ENCODE data around the gene CCDC18. TPM values are rescaled to one million over a fixed set of nuclear protein-coding genes. Genes with fewer than 3 reads are reported as not detected.

The CCDC18 gene
- total RNA-seq, 1 experiment from 2014 or later = 23.0 TPM

DNA sequence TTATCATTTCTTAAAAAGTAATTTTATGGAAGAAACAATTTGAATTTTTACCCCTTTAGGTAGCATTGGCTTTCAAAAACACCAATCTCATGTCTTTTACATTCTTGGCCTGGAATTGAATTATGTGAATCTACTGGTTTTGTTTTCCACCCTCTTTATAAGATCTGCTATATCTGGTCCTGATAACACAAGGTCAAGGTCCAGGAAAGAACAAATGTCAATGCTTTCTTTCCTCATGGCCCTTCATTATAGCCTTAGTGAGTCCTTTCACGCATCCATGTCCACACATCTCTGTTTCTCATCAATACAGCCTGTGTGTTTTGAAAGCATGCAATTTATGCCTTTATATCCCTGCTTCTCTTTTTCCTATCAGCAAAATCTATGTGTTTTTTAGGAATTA is 141.2 kb downstream of the CCDC18 start:
- Mint-ChIP-seq H3K4me3 (no peak overlapping the region), H3K4me1 (peaks cover 4% of the 10 kb centered on the region; the same call in 1 of the 2 replicates), H3K36me3 (peaks cover 15% of the 10 kb centered on the region), H3K27ac (no peak overlapping the region), H3K9me3 (peaks cover 17% of the 10 kb centered on the region), H3K27me3 (ENCODE audit: low read depth) (no peaks in the 10 kb centered on the region)
- CTCF ChIA-PET = no interaction called here
- TF ChIP-seq ZNF512 (CRISPR knock-in tag; IDR thresholded peaks at IDR 0.05; ENCODE audit: borderline replicate concordance) (no peak), CREB1 (CRISPR knock-in tag; IDR thresholded peaks at IDR 0.05) (no peak), AR (CRISPR knock-in tag; IDR thresholded peaks at IDR 0.05) (no peak), SOX15 (CRISPR knock-in tag; IDR thresholded peaks at IDR 0.05) (no peak), NFATC4 (CRISPR knock-in tag; IDR thresholded peaks at IDR 0.05) (no peak), SMAD4 (CRISPR knock-in tag; IDR thresholded peaks at IDR 0.05) (no peak), MYBL2 (CRISPR knock-in tag; IDR thresholded peaks at IDR 0.05) (no peak), ZNF219 (CRISPR knock-in tag; IDR thresholded peaks at IDR 0.05; ENCODE audit: borderline replicate concordance) (no peak)
- TF ChIP-seq, protein P1, sequence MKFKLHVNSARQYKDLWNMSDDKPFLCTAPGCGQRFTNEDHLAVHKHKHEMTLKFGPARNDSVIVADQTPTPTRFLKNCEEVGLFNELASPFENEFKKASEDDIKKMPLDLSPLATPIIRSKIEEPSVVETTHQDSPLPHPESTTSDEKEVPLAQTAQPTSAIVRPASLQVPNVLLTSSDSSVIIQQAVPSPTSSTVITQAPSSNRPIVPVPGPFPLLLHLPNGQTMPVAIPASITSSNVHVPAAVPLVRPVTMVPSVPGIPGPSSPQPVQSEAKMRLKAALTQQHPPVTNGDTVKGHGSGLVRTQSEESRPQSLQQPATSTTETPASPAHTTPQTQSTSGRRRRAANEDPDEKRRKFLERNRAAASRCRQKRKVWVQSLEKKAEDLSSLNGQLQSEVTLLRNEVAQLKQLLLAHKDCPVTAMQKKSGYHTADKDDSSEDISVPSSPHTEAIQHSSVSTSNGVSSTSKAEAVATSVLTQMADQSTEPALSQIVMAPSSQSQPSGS (CRISPR knock-in tag; IDR thresholded peaks at IDR 0.05; ENCODE audit: borderline replicate concordance, low read depth) = no peak
- TF ChIP-seq, protein P2, sequence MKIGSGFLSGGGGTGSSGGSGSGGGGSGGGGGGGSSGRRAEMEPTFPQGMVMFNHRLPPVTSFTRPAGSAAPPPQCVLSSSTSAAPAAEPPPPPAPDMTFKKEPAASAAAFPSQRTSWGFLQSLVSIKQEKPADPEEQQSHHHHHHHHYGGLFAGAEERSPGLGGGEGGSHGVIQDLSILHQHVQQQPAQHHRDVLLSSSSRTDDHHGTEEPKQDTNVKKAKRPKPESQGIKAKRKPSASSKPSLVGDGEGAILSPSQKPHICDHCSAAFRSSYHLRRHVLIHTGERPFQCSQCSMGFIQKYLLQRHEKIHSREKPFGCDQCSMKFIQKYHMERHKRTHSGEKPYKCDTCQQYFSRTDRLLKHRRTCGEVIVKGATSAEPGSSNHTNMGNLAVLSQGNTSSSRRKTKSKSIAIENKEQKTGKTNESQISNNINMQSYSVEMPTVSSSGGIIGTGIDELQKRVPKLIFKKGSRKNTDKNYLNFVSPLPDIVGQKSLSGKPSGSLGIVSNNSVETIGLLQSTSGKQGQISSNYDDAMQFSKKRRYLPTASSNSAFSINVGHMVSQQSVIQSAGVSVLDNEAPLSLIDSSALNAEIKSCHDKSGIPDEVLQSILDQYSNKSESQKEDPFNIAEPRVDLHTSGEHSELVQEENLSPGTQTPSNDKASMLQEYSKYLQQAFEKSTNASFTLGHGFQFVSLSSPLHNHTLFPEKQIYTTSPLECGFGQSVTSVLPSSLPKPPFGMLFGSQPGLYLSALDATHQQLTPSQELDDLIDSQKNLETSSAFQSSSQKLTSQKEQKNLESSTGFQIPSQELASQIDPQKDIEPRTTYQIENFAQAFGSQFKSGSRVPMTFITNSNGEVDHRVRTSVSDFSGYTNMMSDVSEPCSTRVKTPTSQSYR (CRISPR knock-in tag; IDR thresholded peaks at IDR 0.05) = no peak
- ATAC-seq (no peak), DNase-seq (ENCODE audit: low spot score) (no peak)
- POLR2A ChIA-PET = no interaction called here

- Mint-ChIP-seq H3K9me3 (peaks cover 17% of the 10 kb centered on the region), H3K27ac (no peak overlapping the region), H3K4me1 (peaks cover 4% of the 10 kb centered on the region; the same call in 1 of the 2 replicates), H3K4me3 (no peak overlapping the region), H3K27me3 (ENCODE audit: low read depth) (no peaks in the 10 kb centered on the region), H3K36me3 (peaks cover 15% of the 10 kb centered on the region)
- ChIA-PET POLR2A (no interaction called here), CTCF (interaction anchor here (2.0 kb wide), 1 partner anchor 18 kb away, joined by 5 read pairs; no protein-coding TSS in a partner anchor)
- DNase-seq (ENCODE audit: low spot score) (no peak), ATAC-seq (no peak)
- TF ChIP-seq ZNF671 (CRISPR knock-in tag; IDR thresholded peaks at IDR 0.05) = no peak
- no peak for TF ChIP-seq ERG (CRISPR knock-in tag; IDR thresholded peaks at IDR 0.05)
- no peak for TF ChIP-seq GRHL2 (CRISPR knock-in tag; IDR thresholded peaks at IDR 0.05; ENCODE audit: insufficient replicate concordance, severe bottlenecking)
- no peak for TF ChIP-seq SMAD3 (CRISPR knock-in tag; IDR thresholded peaks at IDR 0.05; ENCODE audit: borderline replicate concordance)
- TF ChIP-seq, protein P3, sequence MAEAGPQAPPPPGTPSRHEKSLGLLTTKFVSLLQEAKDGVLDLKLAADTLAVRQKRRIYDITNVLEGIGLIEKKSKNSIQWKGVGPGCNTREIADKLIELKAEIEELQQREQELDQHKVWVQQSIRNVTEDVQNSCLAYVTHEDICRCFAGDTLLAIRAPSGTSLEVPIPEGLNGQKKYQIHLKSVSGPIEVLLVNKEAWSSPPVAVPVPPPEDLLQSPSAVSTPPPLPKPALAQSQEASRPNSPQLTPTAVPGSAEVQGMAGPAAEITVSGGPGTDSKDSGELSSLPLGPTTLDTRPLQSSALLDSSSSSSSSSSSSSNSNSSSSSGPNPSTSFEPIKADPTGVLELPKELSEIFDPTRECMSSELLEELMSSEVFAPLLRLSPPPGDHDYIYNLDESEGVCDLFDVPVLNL (CRISPR knock-in tag; IDR thresholded peaks at IDR 0.05; ENCODE audit: borderline replicate concordance, low read depth) = no peak
- TF ChIP-seq NR3C1 (CRISPR knock-in tag; conservative IDR thresholded peaks at IDR 0.05; ENCODE audit: low read depth) = no peak
- TF ChIP-seq, protein P4, sequence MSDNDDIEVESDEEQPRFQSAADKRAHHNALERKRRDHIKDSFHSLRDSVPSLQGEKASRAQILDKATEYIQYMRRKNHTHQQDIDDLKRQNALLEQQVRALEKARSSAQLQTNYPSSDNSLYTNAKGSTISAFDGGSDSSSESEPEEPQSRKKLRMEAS (CRISPR knock-in tag; IDR thresholded peaks at IDR 0.05) = no peak
- TF ChIP-seq, protein P5, sequence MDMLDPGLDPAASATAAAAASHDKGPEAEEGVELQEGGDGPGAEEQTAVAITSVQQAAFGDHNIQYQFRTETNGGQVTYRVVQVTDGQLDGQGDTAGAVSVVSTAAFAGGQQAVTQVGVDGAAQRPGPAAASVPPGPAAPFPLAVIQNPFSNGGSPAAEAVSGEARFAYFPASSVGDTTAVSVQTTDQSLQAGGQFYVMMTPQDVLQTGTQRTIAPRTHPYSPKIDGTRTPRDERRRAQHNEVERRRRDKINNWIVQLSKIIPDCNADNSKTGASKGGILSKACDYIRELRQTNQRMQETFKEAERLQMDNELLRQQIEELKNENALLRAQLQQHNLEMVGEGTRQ (CRISPR knock-in tag; IDR thresholded peaks at IDR 0.05) = no peak
- TF ChIP-seq, protein P6, sequence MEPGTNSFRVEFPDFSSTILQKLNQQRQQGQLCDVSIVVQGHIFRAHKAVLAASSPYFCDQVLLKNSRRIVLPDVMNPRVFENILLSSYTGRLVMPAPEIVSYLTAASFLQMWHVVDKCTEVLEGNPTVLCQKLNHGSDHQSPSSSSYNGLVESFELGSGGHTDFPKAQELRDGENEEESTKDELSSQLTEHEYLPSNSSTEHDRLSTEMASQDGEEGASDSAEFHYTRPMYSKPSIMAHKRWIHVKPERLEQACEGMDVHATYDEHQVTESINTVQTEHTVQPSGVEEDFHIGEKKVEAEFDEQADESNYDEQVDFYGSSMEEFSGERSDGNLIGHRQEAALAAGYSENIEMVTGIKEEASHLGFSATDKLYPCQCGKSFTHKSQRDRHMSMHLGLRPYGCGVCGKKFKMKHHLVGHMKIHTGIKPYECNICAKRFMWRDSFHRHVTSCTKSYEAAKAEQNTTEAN (CRISPR knock-in tag; IDR thresholded peaks at IDR 0.05) = no peak
- TF ChIP-seq NR1H2 (CRISPR knock-in tag; IDR thresholded peaks at IDR 0.05) = no peak
- no peak for TF ChIP-seq CREB1 (CRISPR knock-in tag; IDR thresholded peaks at IDR 0.05)
- no peak for TF ChIP-seq ELF4 (CRISPR knock-in tag; IDR thresholded peaks at IDR 0.05; ENCODE audit: low read depth)
Observed at GRCh38 chr1:93322349-93322748, 141.8 kb downstream of the CCDC18 start.

All from WTC11 (cell line).